RWPE1 (cell line): ENCODE data around the gene SLC10A6.

Experiments used
- CTCF ChIA-PET: fragments of 350-600 bp; sonication (Branson Sonifier 250); formaldehyde crosslinking; extraction: SDS; loops from one replicate; lab custom pipeline; 2021; lab: Yijun Ruan, JAX
- POLR2A ChIA-PET: fragments of 400-600 bp; formaldehyde crosslinking; extraction: SDS; loops from one replicate; lab custom pipeline; 2020; ENCODE audit warnings: antibody characterized with exemption; ENCODE audit not compliant: low non-redundant PET; lab: Yijun Ruan, JAX
- DNase-seq: peaks from one replicate; pipeline ENCODE4 v3.0.0; 2012; ENCODE audit warnings: low spot score
- H3K27ac ChIP-seq: fragments of 450-650 bp; 2 replicates; pipeline ENCODE4 v1.5.1; 2017
- TF ChIP-seq, protein P1 (sequence below): fragments of 450-650 bp; conservative IDR thresholded peaks from 2 replicates; pipeline ENCODE4 v1.5.1; 2017; ENCODE audit warnings: low read depth, mild to moderate bottlenecking

Gene SLC10A6

DNA sequence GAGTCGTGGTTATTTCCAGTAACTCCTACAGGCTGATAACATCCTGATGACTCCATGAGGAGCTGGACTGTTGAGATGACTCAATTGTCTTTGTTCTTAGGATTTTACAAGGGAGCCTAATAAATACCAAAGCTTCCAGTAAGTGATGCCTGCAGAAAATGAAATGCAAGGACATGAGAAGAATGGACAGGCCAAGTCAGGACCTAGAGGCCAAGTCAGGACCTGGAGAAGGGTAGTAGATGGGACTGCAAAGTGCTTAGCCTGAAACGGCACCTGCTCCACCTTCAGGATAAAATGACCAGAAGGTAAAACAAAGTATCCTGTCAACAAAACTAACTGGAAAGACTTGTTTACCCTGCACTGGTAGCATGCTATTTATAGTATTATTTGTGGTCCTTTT lies 6.4 kb upstream of the SLC10A6 start:
- TF ChIP-seq, protein P1, sequence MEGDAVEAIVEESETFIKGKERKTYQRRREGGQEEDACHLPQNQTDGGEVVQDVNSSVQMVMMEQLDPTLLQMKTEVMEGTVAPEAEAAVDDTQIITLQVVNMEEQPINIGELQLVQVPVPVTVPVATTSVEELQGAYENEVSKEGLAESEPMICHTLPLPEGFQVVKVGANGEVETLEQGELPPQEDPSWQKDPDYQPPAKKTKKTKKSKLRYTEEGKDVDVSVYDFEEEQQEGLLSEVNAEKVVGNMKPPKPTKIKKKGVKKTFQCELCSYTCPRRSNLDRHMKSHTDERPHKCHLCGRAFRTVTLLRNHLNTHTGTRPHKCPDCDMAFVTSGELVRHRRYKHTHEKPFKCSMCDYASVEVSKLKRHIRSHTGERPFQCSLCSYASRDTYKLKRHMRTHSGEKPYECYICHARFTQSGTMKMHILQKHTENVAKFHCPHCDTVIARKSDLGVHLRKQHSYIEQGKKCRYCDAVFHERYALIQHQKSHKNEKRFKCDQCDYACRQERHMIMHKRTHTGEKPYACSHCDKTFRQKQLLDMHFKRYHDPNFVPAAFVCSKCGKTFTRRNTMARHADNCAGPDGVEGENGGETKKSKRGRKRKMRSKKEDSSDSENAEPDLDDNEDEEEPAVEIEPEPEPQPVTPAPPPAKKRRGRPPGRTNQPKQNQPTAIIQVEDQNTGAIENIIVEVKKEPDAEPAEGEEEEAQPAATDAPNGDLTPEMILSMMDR, result no peak
- ChIA-PET POLR2A (no interaction called here), CTCF (interaction anchor here (0.6 kb wide), 1 partner anchor 230 kb away, joined by 4 read pairs; no protein-coding TSS in a partner anchor)
- DNase-seq, result peak; percentile 60
- H3K27ac ChIP-seq, result no peak overlapping the region

DNA sequence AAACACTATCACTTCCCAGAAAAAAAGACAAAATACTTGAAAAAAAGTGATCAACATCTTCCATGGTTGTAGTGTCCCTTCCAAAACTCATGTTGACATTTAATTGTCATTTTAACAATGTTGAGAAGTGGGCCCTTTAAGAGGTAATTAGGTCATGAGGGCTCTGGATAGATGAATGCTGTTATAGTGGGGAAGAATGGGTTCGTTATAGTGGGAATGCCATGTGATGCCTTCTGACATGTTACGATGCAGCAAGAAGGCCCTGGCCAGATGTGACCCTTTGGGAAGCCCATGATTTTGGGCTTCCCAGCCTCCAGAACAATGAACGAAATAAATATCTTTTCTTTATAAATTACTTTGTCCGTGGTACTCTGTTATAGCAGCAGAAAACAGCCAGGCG lies 4.0 kb upstream of the SLC10A6 start:
- TF ChIP-seq, protein P1, result no peak
- no peak for DNase-seq
- CTCF ChIA-PET, result no interaction called here
- H3K27ac ChIP-seq, result no peak overlapping the region
- POLR2A ChIA-PET, result no interaction called here

GRCh38 chr4:86848136-86848535 lies 1.0 kb downstream of the SLC10A6 start:
- TF ChIP-seq, protein P1, result no peak
- no peak for DNase-seq
- CTCF ChIA-PET, result interaction anchor here (1.1 kb wide), 1 partner anchor 74 kb away, joined by 3 read pairs; no protein-coding TSS in a partner anchor
- POLR2A ChIA-PET, result interaction anchor here (0.6 kb wide), 1 partner anchor 43 kb away, joined by 3 read pairs; no protein-coding TSS in a partner anchor
- no peak overlapping the region for H3K27ac ChIP-seq

GRCh38 chr4:86847571-86847970 lies 1.6 kb downstream of the SLC10A6 start:
- ChIA-PET POLR2A (no interaction called here), CTCF (interaction anchor here (1.1 kb wide), 1 partner anchor 74 kb away, joined by 3 read pairs; no protein-coding TSS in a partner anchor)
- no peak overlapping the region for H3K27ac ChIP-seq
- DNase-seq, result no peak
- TF ChIP-seq, protein P1, result no peak

DNA sequence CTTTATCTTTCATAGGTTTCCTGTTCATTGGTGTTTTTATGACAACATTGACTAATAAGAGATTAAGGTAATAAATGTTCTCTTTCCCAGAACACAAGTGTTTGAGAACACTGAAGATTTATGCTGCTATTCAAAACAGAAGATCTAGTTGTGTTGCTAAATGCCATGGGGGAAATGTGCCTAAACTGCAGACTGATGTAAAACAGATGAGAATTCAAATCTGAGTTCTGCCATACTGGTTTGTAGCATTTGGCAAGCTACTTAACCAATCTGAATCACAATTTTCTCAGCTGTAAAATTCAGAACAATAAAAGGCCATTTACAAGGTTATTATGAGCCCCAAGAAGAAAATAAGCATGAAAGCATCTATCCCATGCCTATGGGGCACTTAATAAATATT lies 2.3 kb downstream of the SLC10A6 start:
- TF ChIP-seq, protein P1, result no peak
- no peak overlapping the region for H3K27ac ChIP-seq
- POLR2A ChIA-PET, result no interaction called here
- CTCF ChIA-PET, result no interaction called here
- no peak for DNase-seq

DNA sequence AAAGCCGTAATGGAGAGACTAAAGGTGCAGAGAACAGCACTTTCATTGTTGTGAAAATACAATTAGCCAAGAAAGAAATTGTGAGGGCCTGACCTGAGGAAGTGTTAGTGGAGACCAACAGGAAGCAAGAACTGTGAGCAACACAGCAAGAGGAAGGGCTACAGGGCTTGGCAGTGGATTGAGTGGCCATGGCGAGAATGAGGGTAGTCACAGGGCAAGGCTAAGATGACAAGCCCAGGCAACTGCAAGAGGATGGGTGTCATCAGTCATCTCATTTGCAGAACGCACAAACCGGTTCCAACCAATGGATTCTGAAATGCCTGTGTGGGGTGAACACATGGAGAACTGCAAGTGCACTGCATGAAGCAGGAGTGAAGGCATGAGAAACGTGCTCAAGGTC lies 3.6 kb downstream of the SLC10A6 start:
- peak; percentile 49 for DNase-seq
- TF ChIP-seq, protein P1, result no peak
- ChIA-PET CTCF (interaction anchor here (0.6 kb wide), 1 partner anchor 52 kb away, joined by 3 read pairs; no protein-coding TSS in a partner anchor), POLR2A (no interaction called here)
- peak overlapping the region; percentile 70 for H3K27ac ChIP-seq

- DNase-seq, result peak; percentile 46
- ChIA-PET CTCF (no interaction called here), POLR2A (no interaction called here)
- TF ChIP-seq, protein P1, result no peak
- H3K27ac ChIP-seq, result no peak overlapping the region
These were observed 7.9 kb downstream of the SLC10A6 start for GRCh38 chr4:86841309-86841708.
